Inflammatory macrophage treated with lipopolysaccharide for 1 hour (primary cell): ENCODE data around the gene SRC.

ENCODE experiments used
- DNase-seq, 2 donors: peaks; one replicate each; pipeline ENCODE4 v3.0.0-alpha.2; 2020 to 2022

Gene SRC

DNA sequence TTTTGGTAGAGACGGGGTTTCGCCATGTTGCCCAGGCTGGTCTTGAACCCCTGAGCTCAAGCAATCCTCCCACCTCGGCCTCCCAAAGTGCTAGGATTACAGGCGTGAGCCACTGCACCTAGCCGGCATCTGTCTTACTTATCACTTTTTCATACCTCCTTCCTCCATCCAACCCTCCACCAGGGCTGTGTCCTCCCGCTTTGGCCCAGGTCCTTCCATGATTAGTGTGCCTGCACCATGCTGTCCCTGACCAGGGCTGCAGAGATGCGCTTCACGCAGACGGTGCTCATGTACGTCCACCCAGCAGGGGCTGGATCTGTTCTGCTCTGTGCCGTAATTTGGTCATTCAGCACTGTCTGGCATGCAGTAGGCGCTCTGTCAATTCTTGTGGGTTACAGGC is 85.8 kb downstream of the SRC start:
- DNase-seq: no peak

DNA sequence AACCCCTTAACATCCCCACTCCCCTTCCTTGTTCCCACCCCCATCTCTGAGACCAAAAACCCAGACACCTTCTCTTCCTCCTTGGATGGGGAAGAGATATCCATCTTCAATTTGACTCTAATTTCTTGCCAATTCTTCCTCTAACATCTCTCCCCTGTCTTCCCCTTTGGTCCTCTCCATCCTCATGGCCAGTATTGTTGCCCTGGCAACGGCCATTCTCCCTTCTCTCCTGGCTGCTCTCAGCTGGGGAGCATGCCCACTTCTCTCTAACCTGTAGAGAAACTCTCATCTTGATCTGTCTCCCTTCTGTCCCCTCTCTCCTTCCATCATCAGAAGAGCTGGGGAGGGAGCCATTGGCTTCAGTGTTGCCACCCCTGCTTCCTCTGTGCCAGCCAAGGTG is 86.7 kb downstream of the SRC start:
- no peak for DNase-seq

DNA sequence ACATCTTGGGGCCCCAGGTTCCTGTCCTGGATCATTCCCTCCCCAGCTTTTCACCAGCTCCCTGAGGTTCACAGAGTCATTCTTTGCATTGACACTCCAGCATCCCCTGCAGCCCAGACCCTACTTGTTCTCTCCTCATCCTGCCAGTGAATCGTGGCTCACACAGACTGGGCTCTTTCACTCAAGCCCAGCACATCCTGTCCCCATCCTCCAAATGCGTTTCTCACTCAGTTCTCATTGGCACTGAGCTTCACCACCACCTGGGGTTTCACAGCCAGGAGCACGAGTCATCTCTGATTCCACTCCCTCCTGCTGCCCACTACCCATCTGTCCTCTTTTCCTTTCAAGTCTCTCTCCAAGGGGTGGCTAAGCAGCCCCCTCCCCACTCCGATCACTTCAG is 89.7 kb downstream of the SRC start:
- DNase-seq: no peak

DNA sequence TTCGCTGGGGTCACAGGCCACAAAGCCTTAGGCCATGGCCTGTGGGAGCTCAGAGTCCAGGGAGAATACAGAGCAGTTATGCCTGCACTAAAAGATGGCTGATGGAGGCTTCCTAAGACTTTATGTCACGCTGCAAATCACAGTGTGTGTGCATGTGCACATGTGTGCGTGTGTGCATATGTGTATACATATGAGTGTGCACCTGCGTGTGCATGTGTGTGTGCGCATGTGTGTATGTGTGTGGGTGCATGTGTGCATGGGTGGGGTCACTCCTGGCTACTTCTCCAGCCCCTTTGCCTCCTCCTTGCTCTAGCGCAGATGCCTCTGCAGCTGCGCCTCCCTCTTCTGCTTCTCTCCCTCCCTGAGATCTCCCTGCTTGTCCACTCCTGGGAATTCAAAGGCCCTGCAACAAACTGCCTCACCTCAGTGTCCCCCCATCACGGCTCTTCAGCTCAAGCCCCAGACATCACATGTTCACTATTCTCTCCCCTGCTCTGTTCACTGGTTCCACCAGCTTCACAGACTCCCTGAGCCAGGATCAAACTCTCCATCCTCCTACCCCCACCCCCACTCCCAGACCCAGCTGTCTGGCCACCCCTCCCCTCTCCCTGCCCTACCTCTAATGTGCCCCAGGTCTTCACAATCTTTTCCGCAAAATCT is 90.7 kb downstream of the SRC start:
- DNase-seq: no peak

DNA sequence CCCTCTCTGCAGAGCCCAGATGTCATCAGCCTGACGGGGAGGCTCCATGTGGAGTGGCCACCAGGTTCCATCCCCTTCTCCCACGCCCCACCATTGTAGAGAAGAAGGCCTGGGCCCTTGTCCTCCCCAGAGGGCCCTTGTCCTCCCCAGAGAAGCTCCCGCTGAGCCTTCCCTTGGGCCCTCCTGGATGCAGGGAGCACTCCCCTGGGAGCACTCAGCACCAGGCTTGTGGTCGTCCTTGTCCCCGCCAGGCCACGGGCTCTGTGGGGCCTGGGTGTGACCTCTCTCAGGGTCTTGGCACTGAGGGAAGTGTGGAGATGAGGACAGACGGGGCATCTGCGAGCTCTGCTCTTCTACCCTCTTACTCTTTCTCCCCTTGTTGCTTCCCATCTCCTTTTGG is 91.7 kb downstream of the SRC start:
- no peak for DNase-seq

DNA sequence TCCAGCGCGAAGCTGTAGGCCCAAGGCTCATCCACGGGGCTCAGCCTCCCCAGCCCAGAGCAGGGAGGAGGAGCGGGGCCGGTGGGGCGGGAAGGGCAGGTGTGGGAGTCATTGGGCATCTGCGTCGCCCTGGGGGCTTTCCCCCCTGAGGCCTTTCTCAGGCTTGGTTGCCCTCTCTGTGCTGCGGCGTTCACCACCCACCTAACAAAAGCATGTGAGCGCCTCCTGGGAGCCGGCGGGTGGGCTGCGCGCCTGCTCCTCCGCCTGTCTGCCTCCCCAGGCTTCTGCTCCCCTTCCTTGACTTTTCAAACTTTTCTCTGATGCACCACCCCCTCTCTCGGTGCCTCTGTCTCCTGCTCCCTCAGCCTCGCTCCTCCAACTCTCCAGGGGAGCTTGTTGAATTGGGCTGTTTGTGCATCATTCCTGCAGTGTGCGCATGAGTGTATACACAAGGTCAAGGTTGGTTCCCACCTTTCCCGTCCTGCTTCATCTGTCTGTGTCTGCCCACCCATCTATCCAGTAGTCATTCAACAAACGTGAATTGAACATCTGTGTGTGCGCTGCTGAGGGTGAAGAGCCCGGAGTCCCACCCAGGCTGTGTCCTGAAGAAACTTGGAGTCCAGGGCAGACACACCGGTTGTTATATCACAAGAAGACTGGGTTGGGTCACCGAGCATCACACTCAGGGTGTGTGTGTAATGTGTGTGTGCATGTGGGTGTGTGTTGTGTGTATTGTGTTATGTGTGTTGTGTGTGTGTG is 92.7 kb downstream of the SRC start:
- DNase-seq: no peak

DNA sequence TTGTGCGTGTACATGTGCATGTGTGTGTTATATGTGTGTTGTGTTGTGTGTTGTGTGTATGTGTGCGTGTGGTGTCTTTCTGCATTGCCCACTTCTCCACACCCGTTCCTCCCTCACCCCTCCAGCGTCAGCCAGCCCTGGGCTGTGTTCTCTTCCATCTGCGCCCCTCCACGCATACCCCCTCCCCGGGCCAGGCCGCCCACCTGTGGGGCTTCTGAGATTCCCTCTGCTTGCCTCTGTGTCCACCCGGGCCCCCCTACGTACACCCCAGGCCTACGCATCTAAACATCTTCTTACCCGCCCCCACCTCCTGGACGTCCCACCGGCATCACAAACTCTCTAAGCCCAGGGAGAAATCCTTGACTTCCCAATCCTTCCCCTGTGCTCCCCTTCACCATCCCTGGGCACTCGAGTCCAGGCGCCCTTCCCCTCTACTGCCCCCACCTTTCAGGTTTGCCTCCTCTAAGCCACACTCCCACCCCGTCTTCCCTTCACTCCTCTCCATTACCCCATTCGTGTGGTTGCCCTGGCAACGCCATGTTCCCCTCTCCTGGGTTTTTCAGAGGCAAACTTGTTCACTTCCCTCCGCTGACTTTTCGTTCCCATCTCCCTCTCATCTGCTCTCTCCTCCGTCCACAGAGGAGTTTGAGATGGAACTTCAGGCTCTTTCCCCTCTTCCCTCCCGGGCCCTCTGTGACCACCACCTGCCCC is 93.4 kb downstream of the SRC start:
- DNase-seq: no peak

DNA sequence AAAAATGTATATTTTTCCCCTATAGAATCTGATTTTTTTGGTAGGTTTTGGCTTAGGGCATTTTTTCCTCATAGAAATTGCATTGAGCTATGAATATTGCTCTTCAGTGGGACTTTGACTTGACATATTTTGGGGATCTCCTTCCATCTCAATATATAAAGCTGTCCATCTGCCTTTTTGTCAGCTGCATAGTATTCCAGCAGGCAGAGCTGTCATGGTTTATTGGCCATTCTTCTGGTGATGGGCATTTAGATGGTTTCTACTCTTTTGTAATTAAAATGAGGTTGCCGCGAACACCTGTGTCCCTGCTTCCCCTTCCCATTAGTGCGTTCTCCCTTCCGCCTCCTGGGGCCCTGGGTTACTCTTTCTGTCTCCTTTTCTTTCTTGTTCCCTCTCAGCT is 95.1 kb downstream of the SRC start:
- no peak for DNase-seq

DNA sequence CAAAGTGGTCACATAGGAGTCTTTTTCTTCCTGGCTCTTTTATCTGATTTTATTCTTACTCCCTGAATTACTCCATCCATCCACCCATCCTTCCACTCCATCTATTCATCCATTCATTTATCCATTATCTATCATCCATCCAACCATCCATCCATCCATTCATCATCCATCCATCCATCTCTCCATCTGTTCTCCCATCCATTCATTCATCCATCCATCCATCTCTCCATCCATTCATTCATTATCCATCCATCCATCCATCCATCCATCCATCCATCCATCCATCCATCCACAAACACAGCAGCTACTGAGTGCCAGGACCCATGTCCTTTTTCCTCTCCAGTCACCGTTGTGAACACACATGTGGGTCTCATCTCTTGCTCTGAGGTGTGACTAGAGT is 96.6 kb downstream of the SRC start:
- no peak for DNase-seq

DNA sequence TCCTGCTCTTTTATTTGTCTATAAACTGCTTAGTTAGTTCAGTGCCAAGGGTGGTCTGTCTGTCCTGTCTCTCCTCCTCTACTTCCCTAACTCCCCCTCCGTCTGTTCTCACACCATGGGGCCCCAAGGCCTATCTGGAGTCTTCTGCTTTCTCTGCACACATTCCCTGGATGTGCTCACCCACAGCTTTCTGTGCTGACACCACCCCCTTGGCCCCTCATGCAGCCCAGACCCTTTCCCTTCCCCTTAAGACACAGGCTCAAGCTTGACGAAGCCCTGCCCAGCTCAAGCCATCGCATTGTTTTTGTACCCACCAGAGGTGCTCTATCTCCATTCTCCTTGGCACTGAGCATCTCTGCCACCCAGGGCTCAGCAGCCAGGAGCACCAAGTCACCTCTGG is 97.0 kb downstream of the SRC start:
- no peak for DNase-seq

DNA sequence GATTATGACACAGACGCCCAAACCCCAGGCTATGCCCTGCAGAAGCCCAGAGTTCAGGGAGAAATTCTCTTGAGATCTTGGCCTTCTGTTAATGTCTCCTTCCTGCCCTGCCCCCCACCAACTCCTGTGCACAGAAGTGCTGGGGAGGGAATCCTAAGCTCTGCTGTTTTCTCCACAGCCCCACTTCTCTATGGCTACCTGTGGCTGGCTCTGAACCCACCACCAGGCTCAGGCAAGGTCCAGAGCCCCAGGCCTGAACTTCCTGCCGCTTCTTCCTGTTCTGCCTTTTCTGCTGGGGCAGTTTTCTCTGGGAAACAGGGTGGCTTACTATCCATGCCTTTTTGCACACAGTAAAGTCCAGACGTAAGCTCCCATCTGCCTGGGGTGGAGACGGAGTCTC is 97.7 kb downstream of the SRC start:
- no peak for DNase-seq

DNA sequence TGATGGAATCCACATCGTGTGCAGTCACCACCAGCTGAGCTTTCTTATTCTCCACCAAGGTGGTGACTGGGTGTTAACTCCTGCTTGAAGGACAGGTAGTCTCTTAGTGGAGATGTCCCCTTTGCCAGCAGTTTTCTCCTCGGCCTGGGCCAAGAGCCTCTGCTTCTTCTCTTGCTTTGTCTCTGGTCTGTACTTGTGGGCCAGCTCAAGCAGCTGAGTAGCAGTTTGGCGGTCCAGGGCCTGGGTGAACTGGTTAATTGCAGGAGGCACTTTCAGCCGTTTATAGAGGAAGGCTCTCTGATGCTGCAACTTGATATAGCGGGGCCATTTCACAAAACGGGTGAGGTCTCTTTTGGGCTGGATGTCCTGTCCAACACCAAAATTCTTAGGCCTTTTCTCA is 99.1 kb downstream of the SRC start:
- no peak for DNase-seq

DNA sequence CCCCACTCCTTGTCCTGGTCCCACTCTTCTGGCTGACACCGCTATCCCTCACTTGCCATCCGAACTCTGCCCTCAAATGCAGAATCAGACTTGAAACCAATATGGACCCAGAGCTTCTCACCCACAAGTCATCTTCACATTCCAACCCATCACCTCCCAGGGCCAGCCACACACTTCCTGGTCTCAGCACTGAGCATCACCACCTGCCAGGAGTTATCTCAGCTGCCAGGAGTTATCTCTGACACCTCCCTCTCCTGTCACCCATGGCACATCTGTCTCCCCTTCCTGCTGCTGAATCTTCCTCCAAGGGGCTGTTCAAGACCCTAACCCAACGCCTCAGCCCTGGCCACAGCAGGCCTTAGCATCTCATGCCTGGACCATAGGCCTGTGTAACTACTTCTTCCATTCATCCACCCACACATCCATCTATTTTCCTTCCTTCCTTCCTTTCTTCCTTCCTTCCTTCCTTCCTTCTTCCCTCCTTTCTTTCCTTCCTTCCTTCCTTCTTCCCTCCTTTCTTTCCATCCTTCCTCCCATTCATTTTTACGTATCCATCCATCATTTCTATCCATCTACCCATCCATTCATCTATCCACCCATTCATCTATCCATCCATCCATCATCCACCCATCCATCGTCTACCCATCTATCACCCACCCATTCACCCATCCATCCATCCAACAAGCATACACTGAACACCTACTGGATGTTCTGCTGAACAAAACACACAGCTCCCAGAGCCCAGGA is 100.5 kb downstream of the SRC start:
- no peak for DNase-seq

DNA sequence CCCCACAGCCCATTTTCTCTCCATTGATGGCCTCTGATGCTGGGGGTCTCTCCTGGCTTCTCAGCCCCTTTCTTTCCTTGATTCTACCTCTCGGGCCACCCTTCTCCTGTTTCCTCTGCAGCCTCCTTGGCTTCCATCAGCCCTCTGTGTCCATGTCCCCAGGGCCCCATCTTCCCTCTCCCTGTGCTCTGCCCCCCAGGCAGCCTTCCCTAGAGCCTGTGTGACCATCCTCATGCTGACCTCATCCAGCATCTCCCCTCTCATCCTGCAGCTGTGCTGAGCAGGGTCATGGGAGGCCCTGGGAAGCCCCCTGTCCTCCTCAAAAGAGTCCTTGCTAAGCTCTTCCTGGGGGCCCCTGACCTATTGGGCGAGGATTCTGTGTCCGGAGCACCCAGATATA is 101.7 kb downstream of the SRC start:
- DNase-seq: no peak

DNA sequence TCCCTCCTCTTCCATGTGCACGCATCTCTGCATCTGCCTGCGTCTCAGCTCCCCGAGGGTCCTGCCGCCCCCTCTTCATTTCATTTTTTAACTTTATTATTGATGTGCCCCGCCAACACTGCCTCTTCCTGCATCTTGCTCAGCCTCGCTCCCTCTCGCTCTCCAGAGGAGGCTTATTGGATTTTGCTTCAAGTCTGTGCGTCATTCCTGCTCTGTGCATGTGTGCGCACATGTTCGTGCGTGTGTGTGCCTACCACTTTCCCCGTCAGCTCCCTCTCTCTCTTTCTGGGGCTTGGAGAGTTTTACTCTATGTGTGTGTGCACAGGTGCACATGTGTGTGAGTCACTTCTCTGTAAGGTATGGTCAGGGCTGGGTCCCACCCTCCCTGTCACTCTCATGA is 103.3 kb downstream of the SRC start:
- no peak for DNase-seq

DNA sequence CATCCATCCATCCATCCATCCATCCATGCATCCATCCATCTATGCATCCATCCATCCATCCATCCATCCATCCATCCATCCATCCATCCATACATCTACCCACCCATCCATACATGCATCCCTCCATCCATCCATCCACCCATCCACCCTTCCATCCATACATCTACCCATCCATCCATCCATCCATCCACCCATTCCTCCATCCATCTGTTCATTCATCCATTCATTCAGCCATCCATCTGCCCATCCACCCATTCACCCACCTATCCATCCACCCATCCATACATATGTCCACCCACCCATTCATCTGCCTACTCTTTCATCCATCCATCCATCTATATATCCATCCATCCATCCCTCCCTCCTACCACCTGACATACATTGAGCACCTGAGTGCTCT is 104.4 kb downstream of the SRC start:
- no peak for DNase-seq

DNA sequence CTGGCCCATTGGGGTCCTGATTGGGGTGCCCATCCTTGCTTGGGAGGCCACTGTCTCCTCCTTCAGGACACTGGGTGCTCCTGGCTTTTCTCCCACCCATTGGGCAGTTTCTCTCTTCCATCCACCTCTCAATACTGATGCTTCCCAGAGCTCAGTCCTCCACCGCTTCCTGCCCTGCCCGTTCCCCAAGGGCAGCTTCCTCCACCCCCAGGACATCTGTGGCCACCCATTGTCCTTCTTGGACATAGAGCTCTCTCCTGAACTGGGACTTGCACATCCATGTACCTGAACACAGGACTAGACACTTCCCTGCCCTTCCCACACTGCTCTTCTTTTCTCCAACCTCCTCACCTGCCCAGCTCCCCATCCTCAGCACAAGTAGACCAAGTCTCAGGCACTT is 105.7 kb downstream of the SRC start:
- no peak for DNase-seq

DNA sequence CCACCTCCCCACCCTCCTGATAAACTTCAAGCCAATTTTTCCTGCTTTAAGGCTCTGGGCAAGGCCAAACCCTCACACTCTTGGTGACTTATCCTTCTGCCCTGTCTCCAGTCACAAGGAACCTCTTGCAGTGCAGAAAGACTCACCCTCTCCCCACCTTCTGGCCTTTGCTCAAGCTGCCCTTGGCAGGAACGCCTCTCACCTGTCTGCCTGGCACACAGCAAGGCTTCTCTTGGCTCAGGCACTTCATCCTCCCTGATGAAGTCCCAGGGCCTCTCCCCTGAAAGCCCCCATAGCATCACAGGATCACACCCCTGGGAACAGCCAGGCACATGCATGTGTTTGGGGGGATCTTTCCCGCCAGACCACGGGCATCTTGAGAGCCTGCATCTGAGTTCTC is 106.3 kb downstream of the SRC start:
- no peak for DNase-seq

DNA sequence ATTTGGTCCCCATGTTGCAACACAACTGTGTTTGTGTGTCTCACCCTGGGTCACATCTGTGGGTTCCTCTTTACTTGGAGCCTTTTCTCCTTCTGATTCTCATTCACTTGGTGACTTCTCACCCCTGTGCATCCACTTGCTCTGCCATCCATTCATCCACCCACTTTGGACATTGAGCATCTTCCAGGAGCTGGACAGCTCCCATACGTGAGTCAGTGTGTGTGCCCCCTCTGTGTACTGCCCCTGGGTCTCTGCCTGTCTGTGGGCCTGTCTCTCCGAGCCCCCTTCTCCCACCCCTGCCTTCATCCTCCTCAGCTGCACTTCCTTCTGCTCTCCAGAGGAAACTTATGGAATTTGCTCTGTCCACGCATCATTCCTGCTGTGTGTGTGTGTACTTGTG is 107.3 kb downstream of the SRC start:
- DNase-seq: no peak

DNA sequence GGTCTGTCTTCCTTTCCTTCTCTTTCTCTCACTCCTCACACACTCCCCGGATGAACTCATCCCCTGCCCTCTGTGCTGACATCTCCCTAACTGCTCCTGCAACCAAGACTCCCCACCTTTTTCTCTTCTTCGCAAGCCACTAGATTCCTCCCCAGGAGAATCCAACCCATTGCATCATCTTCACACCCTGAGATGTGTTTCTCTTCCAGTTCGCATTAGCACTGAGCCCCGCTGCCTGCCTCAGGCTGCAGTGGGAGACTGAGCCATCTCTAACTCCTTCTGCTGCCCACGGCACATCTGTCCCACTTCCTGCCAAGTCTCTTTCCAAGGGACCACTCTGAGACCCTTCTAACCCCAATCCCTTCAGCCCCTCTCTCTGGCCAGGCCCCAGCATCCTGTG is 107.9 kb downstream of the SRC start:
- no peak for DNase-seq

DNA sequence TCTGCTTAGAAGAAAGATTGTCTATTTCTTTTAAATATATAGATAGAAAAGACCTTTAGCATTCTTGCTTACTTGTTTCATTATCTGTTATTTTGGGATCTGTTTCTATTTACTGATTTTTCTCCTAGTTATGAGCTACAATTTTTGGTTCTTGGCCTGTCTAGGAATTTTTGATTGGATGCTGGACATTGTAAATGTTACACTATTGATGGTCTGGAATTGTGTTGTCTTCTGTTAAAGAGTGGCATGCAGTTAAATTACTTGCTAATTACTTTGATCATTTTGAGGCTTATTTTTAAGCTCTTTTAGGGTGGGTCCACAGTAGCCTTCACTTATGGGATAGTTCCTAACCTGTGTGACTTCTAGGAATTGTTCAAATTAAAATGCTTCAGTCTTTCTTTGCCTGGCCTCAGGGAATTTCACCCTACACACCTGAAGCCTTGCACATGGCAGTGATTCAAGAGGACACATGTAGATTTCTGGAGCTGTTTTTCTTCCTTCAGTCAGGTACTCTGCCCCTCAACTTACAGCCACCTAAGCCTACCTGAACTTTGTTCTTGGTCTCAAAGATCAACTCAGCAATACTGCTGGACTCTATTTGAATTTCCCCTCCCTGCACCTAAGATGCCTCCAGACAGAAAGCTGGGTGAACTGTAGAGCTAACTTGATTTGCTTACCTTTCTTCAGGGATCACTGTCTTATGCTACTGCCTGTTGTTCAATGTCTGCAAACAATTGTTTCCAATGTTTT is 108.9 kb downstream of the SRC start:
- DNase-seq: no peak
